NCI-H1417 treated with DMSO at 0.1 percent for 48 hours (cell line): Measurements from ENCODE around the gene LGI4.

Source experiments
- DNase-seq: peaks from one replicate; lab custom pipeline; 2025; lab: John Stamatoyannopoulos, UW

The LGI4 gene

DNA sequence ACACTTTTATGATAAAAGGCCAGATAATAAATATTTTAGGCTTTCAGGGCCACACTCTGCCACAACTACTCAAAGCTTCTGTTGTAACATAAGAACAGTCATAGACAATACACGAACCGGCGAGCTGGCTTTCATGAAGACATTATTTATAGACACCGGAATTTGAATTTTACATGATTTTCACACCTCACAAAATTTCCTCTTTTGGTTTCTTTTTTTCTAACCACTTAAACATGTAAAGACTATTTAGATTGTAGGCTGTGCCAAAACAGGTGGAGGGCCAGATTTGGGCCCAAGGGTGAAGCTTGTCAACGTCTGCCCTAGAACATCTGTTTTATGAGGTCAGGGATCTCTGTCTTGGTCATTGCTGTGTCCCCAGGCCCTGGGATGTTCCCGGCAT is 48.9 kb downstream of the LGI4 start:
- DNase-seq: no peak

DNA sequence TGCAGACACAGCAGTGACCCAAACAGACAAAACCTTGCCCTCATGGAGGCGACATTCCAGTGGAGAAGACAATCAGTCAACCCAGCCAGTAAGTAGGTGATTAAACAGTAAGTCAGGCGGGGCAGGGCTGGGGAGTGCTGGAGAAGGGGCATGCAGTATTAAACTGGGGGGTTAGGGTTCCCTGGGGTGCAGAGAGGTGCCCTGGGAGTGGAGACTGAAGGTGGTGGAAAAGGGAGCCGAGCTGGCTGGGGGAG is 50.4 kb downstream of the LGI4 start:
- DNase-seq: no peak

DNA sequence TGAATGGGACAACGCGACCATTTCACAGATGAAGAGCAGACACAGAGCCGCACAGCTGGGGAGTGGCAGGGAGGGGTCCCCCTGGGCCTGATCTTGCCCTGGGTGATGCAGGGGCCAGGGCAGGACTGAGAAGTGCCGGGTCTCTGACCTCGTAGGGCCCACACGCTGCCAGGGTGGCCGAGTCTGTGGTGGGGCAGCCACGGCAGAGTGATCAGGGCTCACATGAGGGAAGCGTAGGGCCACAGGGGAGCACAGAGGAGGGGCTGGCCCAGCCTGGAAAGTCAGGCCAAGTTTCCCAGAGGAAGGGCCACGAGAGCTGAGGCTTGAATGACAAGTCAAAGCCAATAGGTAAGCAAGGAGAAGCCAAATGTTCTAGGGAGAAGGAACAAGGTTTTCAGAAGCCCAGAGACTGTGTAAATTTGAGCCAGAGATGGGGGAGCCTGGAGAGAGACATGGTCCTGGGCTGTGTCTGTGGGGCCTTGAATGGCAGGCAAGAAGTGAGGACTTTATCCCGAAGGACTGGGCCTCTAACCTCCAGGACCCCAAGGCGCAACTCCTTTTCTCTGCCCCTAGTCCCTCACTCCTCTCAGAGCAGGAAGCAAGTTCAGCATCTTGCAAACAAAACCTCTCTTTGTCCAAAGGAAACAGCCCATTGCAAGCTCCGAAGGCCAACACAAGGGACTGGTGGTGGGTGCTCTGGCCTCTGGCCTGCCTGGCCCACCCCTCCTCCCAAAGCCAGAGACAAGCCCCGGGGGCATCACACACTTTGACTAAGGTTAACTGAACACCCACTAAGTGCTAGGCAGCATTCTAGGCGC is 51.0 kb downstream of the LGI4 start:
- no peak for DNase-seq

DNA sequence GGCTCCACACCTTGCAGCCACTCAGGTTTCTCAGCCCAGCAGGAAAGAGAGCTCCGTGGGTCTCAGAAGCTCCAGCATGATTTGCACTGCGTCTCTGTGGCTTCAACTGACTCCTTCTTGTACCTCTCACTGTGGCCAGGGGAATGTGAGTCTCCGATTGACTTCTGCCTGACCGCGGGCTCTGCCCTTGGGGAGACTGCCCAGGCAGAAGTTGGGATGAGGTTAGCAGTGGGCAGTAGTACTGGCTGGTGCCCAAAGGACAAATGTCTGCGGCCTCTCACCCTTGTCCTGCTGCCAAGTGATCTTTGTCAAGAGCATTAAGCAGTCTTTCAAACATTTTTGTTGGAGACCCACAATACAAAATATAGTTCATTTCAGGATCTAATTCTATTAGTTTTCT is 53.7 kb downstream of the LGI4 start:
- DNase-seq: no peak

DNA sequence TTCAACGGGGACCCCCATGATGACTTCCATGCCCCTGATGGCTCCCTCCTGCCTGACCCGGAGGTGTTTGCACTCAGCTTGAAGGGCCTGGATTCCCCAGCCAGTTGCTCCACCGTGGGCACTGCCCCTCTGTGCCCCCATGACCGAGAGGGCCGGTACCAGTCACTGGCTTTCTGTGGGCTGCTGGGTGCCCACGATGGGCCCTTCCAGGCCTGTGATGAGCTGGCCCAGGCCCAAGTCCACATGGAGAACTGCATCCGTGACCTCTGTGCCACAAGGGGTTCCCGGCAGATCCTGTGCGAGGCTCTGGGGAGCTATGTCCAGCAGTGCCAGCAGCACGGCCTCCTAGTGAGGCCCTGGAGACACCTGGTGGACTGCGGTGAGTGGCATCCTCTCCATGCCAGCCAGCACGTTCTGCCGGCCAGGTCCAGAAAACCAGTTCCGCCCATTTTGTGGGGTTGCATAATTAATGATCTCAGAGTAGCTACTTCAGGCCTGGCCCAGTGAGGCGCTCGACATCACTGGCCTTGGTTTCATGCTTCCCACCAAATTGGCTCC is 54.2 kb downstream of the LGI4 start:
- DNase-seq: no peak

DNA sequence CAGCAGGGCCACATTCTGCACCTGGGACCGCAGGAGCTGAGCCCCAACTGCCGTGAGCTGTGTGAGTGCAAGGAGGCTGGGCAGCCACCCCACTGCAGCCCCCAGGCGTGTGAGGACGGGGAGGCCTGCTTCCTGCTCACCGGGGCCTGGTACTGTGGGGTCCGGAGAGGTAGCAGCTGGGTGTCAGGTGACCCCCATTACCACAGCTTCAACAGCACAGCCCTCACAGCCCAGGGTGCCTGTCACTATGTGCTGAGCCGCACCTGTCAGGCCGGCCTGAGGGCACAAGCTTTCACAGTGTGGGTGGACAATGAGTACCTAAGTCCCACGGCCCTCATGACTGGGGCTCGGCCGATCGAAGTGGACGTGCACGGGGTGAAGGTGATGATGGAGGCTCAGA is 55.0 kb downstream of the LGI4 start:
- DNase-seq: no peak

DNA sequence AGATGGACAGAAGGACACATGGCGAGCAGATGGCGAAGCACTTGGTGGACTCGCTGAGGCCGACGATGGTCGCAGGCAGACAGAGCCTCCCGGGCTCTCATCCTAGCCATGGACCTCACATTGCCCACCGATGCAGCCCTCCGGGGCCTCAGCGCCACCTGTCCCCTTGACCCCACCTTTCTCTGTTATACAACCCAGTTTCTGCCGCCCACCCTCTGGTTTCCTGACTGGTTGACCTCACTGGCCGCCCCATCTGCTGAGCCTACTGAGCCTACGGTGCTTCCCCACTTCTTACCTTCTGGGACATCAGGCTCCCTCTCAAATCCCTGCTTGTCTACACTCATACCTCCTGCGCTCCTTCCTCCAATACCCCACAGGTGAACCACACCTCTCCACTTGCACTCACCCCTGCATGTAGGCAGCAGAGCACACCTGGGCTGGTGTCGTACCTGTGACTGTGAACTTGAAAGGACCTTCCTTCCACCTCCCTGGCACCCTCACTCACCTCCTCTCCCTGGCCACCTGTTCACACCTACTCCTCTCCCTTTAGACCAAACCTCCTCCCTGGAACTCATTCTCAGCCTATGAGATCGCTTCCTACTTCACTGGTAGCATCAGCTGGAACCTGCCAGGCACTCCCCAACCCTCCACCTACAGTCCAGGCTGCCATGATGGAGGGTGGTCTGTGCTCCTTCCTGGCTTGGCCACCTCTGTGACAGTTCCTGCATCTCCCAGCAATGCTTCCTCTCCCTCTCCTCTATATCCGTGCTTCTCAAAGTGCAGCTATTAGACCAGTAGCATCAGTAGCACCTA is 57.2 kb downstream of the LGI4 start:
- DNase-seq: no peak

DNA sequence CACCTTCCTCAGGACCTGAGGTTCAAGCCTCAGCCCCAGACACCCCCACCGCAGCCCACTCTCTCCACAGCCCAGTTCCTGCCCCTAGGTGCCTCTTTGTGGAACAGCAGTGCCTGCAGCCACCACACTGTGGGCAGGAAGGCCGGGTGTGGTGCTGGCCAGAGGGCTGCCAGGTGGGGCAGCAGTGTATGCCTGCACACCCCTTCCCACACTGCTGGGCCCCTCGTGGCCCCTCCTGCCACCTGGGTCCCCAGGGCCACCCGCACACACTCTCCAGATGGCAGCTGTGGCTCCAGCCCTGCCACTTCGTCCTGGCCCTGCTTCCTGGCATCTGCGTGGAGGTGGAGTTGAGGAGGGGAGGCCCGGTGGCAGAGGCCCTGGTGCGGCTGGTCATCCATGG is 58.2 kb downstream of the LGI4 start:
- DNase-seq: no peak

DNA sequence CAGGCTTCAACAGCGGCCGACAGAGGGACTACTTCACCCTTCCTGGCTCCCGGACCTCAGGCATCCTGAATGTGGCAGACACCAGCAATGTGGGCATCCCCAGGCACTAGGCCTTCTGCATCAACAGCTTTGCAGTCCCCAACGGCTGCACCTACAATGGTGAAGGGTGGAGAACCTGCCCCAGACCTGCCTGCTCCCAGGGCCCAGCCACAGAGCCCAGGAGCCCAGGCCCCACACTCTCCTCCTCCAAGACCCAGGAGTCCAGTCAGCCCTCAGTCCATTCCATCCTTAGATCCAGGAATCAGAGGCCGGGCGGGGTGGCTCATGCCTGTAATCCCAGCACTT is 58.9 kb downstream of the LGI4 start:
- DNase-seq: no peak

DNA sequence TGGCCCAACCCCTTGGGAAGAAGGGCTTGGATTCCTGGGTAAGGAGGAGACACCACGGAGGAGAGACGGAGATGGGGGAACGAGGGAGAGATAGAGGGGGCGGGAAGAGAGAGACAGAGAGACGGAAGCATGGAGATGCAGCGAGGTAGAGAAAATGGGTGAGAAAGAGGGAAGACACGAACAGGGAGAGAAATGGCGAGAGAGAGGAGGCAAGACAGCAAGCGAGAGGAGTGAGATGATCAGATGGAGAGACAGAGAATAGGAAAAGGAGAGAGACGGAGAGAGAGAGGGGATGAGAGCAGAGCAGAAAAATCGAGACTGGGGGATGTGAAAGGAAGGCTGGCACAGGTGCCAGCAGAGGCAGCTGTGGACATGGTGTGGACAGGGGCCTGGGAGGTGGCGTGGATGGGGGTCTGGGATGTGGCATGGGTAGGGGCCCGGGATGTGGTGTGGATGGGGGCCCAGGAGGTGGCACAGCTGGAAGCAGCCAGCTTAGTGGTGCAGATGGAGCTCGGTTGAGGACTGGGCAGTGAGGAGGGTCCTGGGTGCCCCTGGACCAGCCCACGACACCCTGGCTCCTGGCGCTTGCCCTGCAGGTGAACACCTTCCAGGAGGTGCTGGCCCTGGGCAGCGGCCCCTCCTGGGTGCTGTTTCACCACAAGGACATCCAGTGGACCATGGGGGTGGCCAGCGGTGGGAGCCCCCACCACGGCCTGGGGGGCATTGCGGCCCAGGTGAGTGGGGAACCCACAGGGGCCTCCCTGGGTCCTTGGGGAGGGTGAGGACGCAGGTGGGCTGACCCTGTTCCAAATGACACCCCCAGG is 59.4 kb downstream of the LGI4 start:
- no peak for DNase-seq
